NCI-H2081 (cell line): ENCODE data around the gene TMEM205.

ENCODE experiments used
- DNase-seq, 2 experiments: peaks; one replicate each; lab custom pipeline; 2025; lab: John Stamatoyannopoulos, UW

Gene TMEM205

DNA sequence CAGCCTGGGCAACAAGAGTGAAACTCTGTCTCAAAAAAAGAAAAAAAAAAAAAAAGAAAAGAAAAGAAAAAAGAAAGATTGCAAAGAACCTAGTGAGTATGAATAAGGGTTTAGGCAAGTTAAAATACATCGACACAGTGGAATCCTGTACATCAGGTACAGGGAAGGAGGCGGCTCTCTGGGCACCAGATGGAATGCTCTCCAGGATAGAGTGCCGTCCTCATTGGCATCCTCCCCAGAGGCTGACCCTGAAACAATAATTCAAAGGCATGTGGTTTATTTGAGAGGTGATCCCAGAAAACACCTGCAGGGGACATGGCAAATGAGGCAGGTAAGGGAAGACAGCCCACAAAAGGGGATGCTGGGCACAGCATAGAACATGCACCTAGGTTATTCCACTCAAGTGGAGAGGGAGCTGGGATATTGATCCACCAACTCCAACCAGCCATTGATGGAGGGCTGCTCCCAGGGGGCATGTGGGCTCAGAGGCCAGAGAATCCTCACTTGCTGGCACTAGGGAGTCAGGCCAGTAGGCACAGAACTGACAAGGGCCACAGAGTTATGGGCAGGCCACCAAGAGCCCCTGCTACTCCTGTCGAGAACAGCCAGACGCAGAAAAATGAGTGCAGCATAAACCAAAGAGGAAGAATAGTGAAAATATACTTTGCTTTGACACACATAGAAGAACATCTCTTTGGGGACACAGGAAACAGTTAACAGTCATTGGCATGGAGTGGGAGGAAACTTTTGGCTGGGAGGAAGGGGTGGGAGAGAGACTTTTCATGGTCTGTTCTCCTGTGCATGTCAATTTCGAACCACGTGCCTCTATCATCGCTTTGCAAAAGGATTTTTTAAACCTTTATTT lies 45.9 kb downstream of the TMEM205 start:
- no peak for DNase-seq

DNA sequence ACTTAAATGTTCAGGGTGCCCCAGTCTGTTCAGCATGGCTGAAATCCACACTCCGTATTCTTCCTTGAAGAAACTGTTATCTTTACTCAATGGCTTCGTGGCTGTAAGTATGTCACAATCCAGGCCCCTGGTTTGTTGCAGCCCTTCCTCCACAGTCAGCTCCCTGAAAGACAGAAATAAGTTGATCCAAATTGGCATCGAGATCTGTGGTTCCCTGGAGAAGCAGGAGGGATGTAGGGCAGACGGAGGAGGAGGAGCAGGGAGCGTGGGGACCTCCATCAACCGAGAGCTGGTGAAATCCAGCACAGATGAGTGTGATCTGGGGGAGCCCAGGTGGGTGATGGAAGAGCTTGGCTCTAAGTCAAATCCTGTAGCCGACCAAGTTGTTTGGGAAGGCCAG lies 49.8 kb downstream of the TMEM205 start:
- DNase-seq, result no peak

DNA sequence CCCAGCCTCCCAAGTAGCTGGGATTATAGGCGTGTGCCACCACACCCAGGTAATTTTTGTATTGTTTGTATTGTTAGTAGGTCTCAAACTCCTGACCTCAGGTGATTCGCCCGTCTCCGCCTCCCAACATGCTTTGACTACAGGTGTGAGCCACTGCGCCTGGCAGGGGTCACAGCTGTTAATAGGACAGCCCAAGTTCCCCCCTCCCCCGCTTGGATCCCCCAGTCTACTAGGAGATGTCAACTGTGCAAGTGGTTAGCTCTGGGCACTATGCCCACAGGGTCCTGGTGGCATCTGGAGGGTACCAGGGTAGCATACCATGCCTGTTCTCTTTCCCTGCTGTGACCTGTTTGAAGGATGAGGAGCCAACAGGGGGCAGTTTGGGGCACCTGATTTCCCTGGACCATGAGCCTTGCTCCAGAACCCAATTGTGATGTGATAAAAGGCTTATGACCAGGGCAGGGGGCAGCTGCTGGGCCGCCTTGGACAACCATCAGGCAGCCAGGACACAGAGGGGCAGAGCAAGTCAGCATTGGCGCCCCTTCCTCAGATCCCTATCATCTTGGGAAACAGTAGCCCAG lies 50.3 kb downstream of the TMEM205 start, which contains the start of gene TSPAN16:
TSS of gene TSPAN16 (plus strand) at position 496 of the 581 bp plus-strand sequence. CDS start 138 bp downstream, outside the sequence.
- DNase-seq, result no peak

DNA sequence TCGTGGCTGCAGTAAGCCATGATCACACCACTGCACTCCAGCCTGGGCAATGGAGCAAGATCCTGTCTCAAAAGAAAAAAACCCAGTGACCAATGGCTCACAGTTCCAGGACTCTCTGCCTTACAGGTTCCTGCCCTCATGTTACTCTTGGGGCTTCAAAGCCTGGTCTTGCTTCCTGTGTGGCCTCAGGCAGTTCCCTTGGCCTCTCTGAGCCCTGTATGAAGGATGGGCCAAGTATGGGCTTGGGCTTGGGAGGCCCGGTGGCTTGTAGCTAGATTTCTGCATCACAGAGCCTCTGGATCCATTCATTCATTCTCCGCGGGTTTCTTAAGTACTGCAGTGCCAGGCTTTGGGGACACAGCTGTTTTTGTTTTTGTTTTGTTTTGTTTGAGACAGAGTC lies 50.9 kb downstream of the TMEM205 start:
- DNase-seq, result no peak

DNA sequence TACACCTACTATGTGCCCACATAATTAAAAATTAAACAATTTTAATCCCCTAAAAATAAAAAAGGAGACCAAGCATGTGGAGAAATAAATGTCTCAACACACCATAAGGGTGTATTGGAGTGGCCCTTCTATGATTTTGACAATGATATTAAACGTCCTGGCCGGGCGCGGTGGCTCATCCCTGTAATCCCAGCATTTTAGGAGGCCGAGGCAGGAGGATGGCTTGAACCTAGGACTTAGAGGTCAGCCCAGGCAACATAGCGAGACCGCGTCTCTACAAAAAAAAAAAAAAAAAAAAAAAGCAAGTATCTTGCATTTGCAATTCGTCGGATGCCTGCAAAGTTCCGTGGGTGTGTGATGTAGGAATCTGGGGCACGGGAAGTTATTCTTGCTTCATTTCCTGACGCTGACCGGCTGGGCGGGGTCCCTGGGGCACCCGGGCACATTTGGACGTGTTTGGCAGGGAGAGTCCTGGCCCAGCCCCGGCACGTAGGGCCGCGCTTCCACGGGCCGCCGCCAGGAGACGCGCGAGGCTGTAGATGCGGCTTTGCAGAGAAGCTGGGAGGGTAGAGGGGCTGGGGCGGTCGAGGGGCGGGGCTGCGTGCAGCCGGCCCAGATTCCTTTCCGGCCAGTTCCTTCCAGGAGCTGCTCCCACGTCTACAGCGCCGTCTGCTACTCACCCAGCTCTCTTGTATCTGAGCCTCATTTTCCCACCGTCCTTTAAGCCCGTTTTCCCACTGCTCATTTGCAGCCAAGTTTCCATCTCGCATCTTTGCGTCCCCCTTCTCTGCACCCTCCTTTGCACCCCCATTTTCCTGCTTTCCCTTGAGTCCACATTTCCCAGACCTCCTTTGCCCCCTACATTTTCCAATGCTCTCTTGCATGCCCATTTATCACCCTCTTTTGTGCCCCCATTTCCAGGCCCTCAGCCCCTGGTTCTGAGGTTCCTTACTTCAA lies 52.4 kb downstream of the TMEM205 start:
- peak; percentile 81 for DNase-seq
